ENCODE measurements around the gene ZBTB7C.

DNA sequence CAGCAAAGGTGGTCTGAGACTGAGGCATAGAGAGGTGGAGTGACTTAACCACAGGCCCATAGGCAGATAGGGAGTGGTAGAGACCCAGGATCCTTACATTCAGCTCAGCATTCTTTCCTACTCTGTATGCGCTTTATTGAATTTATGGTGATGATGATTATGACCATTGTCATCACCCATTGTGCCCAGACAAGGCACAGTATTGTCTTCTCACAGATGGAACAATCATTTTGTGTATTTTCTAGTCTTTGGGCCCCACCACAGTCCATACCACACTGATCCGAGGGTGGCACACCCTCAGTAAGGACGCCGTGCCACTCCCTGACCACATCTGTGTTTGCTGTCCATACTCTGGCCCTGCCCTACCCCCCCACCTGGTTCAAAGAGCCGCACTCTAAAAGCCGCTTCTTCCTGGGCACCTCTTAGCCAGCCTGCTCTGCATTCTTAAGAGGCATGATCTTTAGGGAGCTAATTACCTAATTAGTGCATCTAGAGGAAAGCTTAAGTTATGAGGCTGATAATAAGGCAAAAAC lies 299.2 kb downstream of the ZBTB7C start:
- TF ChIP-seq, protein P1, sequence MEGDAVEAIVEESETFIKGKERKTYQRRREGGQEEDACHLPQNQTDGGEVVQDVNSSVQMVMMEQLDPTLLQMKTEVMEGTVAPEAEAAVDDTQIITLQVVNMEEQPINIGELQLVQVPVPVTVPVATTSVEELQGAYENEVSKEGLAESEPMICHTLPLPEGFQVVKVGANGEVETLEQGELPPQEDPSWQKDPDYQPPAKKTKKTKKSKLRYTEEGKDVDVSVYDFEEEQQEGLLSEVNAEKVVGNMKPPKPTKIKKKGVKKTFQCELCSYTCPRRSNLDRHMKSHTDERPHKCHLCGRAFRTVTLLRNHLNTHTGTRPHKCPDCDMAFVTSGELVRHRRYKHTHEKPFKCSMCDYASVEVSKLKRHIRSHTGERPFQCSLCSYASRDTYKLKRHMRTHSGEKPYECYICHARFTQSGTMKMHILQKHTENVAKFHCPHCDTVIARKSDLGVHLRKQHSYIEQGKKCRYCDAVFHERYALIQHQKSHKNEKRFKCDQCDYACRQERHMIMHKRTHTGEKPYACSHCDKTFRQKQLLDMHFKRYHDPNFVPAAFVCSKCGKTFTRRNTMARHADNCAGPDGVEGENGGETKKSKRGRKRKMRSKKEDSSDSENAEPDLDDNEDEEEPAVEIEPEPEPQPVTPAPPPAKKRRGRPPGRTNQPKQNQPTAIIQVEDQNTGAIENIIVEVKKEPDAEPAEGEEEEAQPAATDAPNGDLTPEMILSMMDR (optimal IDR thresholded peaks at IDR 0.05 in 1 of 3, IDR thresholded peaks at IDR 0.05 in 1 of 3, conservative IDR thresholded peaks at IDR 0.05 in 1 of 3; ENCODE audit: extremely low read depth in 1 of 3, insufficient read depth in 2 of 3, low read length in 3 of 3), result no peak
- TF ChIP-seq EZH2 (IDR thresholded peaks at IDR 0.05; ENCODE audit: low read length), result no peak
